ENCODE data around the gene TMEM123. TPM values are rescaled to one million over a fixed set of nuclear protein-coding genes. Genes with fewer than 3 reads are reported as not detected.

TMEM123 gene
- total and polyA plus RNA-seq, 2 of the 13 experiments (the other 11 are each of a cell fraction or from before 2014, with no cell fraction given) = 365 to 2,761 TPM

- TF ChIP-seq JUND (CRISPR knock-in tag; IDR thresholded peaks at IDR 0.05) (no peak), ZNF484 (CRISPR knock-in tag; IDR thresholded peaks at IDR 0.05; ENCODE audit: borderline replicate concordance, low read depth) (no peak), ZNF557 (CRISPR knock-in tag; IDR thresholded peaks at IDR 0.05) (no peak), ZNF276 (CRISPR knock-in tag; IDR thresholded peaks at IDR 0.05; ENCODE audit: low read depth) (no peak), FUBP1 (CRISPR knock-in tag; IDR thresholded peaks at IDR 0.05; ENCODE audit: borderline replicate concordance) (no peak), HNRNPH1 (optimal IDR thresholded peaks at IDR 0.05; ENCODE audit: low read depth, low read length) (no peak), SP140L (CRISPR knock-in tag; IDR thresholded peaks at IDR 0.05; ENCODE audit: borderline replicate concordance) (no peak), GRHL1 (CRISPR knock-in tag; conservative IDR thresholded peaks at IDR 0.05) (no peak), DNMT3B (CRISPR knock-in tag; conservative IDR thresholded peaks at IDR 0.05) (no peak), ZNF749 (CRISPR knock-in tag; IDR thresholded peaks at IDR 0.05; ENCODE audit: borderline replicate concordance) (no peak), ATF6 (CRISPR knock-in tag; conservative IDR thresholded peaks at IDR 0.05) (no peak), ZBTB33 (CRISPR knock-in tag; IDR thresholded peaks at IDR 0.05) (no peak; the same call in 1 of the 2 replicates), JUNB (CRISPR knock-in tag; IDR thresholded peaks at IDR 0.05; ENCODE audit: borderline replicate concordance) (no peak), SRSF1 (optimal IDR thresholded peaks at IDR 0.05; ENCODE audit: low read depth, low read length) (no peak)
These were observed 24.2 kb upstream of the TMEM123 start (continued) for GRCh38 chr11:102476812-102477211.

Data from HepG2 (cell line).